HG02610 (cell line): ENCODE data around the gene PRR36.
"Not testable (repeated sequence)": the region's sequence is repeated elsewhere in the genome, so short reads cannot be mapped to it uniquely, and the experiment has no call there.

Experiments used
- ATAC-seq: cut with Tn5 transposase; IDR thresholded peaks from one replicate; pipeline ENCODE4 v1.9.1; 2021; ENCODE audit warnings: mild to moderate bottlenecking, moderate library complexity; ENCODE audit not compliant: unreplicated experiment

The PRR36 gene

DNA sequence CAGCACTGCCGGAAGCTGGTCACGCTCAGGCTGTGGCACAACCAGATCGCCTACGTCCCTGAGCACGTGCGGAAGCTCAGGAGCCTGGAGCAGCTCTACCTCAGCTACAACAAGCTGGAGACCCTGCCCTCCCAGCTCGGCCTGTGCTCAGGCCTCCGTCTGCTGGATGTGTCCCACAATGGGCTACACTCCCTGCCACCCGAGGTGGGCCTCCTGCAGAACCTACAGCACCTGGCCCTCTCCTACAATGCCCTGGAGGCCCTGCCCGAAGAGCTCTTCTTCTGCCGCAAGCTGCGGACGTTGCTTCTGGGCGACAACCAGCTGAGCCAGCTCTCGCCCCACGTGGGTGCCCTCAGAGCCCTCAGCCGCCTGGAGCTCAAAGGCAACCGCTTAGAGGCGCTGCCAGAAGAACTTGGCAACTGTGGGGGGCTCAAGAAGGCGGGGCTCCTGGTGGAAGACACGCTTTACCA, 26.2 kb upstream of the PRR36 start:
- ATAC-seq: no peak

DNA sequence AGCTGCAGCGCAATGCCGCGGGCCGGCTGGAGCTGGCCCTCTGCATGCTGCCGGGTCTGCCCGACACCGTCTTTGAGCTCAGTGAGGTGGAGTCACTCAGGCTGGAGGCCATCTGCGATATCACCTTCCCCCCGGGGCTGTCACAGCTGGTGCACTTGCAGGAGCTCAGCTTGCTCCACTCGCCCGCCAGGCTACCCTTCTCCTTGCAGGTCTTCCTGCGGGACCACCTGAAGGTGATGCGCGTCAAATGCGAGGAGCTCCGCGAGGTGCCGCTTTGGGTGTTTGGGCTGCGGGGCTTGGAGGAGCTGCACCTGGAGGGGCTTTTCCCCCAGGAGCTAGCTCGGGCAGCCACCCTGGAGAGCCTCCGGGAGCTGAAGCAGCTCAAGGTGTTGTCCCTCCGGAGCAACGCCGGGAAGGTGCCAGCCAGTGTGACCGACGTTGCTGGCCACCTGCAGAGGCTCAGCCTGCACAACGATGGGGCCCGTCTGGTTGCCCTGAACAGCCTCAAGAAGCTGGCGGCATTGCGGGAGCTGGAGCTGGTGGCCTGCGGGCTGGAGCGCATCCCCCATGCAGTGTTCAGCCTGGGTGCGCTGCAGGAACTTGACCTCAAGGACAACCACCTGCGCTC, 25.7 kb upstream of the PRR36 start:
- no peak for ATAC-seq

DNA sequence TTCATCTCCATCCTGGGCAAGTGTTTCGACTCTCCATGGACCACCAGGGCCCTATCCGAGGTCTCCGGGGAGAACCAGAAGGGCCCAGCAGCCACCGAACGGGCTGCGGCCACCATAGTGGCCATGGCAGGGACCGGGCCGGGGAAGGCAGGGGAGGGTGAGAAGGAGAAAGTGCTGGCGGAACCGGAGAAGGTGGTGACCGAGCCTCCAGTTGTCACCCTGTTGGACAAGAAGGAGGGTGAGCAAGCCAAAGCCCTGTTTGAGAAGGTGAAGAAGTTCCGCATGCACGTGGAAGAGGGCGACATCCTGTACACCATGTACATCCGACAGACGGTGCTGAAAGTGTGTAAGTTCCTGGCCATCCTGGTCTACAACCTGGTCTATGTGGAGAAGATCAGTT, 24.8 kb upstream of the PRR36 start:
- no peak for ATAC-seq

DNA sequence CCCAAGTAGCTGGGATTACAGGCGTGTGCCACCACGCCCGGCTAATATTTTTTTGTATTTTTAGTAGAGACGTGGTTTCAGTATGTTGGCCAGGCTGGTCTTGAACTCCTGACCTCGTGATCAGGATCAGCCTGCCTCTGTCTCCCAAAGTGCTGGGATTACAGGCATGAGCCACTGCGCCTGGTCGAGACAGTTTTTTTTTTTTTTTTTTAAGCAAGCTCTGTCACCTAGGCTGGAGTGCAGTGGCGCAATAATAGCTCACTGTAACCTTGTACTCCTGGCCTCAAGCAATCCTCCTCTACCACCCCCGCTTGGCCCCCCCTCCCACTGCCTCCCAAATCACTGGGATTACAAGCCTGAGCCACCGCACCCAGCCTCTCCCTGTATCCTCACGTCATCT, 23.1 kb upstream of the PRR36 start:
- no peak for ATAC-seq

DNA sequence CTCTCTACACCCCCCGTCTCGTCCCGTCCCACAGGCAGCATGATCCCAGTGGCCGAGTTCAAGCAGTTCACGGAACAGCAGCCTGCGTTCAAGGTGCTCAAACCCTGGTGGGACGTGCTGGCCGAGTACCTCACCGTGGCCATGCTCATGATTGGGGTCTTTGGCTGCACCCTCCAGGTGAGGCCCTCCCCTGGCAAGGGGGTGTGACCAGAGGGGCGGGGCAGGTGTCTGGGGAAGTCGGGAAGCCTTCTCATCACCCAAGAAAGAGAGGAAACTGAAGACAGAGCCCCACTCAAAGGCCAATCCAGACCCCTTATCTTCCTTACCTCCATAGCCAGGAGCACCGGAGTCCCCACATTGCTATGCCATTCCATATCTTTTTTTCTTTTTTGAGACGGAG, 21.4 kb upstream of the PRR36 start:
- no peak for ATAC-seq

DNA sequence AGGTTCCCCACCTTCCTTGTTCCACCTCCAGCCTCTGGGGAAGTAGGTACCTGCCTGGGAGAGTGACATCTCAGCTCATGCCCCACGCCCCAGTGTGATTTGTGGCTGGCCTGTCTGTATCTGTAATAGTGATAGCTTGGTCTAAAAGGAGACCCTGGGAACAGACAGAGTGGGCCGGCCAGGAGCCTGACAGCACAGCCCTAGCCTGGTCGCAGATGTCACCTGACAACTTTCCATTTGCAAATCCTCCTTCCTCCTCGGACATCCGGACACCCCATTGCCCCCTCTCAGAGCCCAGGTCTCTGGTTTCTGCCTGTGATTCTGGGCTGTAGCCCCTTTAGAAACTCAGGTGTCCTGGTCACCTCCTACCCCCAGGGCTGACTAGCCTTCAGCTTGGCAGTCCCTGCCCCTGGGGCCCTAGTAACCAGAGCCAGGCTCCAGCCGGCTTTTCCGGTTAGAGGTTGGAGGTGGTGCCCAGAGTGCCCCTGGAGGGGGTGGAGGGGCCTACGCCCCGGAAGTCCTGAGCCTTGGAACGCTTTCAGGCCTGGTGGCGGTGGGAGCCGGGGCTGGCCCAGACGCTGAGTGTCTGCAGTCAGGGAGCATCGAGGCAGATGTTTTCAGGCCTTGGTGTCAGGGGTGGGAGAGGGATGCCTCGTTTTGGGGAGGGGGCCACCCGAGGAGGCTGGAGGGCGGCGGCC, 20.6 kb upstream of the PRR36 start:
- ATAC-seq: no peak

DNA sequence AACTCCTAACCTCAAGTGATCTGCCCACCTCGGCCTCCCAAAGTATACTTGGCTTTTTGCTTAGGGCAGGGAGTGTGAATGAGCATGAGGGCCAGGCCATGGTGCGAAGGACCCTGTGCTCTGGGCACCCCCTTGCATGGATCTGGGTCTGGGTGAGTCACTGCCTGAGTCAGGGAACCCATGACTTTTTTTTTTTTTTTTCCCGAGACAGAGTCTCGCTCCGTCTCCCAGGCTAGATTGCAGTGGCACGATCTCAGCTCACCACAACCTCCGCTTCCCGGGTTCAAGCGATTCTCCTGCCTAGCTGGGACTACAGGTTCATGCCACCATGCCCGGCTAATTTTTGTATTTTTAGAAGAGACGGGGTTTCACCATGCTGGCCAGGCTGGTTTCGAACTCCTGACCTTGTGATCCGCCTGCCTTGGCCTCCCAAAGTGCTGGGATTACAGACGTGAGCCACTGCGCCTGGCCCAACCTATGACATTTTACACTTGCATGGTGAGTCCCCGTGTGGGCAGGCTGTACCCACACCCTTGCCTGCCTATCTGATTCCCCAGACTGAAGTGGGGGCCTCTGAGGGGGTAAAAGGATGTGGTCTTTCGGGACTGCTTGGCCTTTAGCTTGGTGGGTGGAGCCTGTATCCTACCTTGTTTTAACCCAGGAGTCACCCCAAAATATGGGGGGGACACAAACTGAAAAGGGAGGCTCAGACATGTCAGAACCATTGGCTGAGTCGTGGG, 19.3 kb upstream of the PRR36 start:
- not testable (repeated sequence) for ATAC-seq

DNA sequence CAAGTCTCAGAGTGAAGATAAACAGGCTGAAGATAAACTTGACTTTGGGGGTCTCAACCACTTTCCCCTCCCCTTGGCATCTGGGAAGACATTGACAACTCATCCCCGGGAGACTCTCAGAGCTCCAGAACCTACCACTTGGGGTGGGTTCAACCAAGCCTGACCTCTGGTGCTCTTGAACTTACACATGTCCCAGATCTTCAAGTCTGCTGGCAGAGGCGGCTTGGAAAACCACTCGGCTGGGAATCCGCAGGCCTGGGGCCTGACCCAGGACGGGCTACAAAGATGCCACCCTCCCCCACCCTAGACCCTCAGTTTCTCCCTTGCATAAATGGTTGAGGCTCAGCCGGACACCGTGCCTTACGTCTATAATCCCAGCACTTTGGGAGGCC, 14.6 kb upstream of the PRR36 start:
- no peak for ATAC-seq

DNA sequence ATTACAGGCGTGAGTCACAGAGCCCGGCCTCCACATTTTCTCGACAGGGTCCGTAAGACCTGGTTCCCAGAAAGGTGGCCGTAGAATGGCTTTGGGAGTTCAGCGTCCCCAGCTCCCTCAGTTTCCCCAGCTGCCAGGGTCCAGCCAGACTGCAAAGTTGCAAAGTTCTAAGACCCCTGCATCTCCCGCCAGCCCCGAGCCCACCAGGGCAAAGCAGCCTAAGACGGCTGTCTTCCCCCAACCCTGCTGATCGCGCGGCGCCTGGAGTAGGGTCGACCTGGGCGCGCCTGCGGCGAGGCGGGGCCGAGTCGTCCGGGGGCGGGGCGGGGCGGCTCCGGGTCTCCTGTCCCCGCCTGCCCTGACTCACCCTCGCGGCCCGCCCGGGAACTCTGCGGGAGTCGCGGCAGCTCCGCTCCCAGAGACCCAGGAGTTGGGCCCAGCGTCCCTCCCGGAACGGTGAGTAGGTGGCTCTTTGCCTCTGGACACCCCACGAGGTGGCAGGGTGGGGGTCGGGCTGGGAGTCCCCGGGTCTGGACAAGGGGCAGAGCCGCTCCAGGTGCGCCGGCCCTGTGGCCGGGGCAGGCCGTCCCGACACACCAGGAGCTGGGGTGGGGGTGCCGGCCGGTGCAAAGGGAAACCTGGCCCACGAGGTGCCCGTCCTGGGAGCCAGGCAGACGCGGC, 14.1 kb upstream of the PRR36 start, which contains the start of gene LRRC8E:
Gene LRRC8E, plus strand, starts transcription at position 366 of the 681 bp plus-strand sequence. CDS start 7,094 bp downstream, outside the sequence.
- ATAC-seq: no peak

DNA sequence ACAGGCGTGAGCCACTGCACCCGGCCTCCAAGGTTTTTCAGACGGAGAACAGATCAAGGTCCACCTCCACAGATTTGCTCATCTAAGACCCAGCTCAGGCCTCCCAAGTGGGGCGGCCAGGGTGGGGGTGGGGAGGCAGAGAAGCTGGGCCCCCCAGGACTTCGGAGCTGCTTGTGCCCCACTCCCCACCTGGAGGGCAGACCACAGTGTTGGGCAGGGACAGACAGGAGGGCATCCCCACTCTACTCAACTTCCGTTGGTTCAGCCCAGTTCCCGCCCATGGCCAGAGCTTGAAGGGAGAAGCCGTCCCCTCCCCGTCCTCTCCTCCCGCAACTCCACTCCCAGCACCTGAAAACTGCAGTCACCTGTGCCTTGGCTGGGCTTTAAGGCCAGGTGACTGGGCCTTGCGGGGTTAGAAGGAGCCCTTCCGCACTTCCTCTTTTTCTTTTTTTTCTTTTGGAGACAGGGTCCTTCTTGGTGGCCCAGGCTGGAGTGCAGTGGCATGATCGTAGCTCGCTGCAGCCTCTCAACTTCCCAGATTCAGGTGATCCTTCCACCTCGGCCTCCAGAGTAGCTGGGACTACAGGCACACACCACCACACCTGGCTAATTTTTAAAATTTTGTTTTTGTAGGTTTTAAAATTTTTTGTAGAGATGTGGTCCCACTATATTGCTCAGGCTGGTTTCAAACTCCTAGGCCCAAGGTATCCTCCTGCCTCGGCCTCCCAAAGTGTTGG, 13.4 kb upstream of the PRR36 start:
- ATAC-seq: no peak

DNA sequence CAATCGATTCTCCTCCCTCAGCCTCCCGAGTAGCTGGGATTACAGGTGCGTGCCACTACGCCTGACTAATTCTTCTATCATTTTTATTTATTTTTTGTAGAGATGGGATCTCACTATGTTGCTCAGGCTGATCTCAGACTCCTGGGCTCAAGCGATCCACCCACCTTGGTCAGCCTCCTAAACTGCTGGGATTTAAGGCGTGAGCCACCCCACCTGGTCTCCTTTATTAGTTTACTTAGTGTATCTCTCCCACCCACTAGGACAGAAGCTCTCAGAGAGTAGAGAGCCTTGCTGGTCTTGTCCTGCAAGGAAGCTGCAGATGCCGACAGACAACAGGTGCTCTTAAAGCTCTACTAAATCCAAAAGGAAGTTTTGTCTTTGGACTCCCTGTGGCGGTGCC, 11.6 kb upstream of the PRR36 start:
- ATAC-seq: no peak

DNA sequence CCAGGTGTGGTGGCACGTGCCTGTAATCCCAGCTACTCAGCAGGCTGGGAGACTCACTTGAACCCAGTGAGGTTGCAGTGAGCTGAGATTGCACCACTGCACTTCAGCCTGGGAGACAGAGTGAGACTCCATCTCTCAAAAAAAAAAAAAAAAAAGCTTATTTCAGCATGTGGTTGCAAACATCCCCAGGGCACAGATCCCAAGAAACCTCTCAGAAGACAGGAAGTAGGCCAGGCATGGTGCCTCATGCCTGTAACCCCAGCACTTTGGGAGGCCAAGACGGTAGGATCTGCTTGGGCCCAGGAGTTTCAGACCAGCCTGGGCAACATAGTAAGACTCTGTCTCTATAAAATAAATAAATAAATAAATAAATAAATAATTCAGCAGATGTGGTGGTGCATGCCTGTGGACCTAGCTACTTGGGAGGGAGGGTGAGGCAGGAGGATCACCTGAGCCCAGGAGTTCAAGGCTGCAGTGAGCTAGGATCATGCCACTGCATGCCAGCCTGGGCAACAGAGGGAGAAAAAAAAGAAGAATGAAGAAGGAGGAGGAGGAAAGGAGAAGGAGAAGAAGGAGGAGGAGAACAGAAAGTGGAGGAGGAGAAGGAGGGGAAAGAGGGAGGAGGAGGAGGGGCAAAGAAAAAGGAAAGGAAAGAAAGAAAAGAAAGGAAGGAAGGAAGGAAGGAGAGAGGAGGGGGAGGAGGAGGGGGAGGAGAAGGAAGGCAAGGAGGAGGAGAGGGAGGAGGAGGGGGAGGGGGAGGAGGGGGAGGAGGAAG, 9.8 kb upstream of the PRR36 start:
- no peak for ATAC-seq

DNA sequence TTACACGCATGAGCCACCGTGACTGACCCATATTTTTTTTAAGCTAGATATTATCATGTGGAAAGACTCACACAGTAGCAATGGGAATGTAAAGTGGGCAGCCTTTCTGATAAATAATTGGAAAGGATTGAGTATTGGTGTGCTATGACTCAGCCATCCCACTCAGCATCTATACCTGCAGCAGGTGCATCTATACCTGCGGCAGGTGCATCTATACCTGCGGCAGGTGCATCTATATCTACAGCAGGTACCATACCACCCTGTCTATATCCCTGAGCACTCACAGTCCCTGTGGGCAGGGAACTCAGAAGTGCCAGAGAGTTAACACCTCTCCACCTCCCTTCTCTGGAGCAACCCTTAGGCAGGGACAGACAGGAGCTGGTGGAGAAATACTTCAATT, 8.9 kb upstream of the PRR36 start:
- no peak for ATAC-seq

DNA sequence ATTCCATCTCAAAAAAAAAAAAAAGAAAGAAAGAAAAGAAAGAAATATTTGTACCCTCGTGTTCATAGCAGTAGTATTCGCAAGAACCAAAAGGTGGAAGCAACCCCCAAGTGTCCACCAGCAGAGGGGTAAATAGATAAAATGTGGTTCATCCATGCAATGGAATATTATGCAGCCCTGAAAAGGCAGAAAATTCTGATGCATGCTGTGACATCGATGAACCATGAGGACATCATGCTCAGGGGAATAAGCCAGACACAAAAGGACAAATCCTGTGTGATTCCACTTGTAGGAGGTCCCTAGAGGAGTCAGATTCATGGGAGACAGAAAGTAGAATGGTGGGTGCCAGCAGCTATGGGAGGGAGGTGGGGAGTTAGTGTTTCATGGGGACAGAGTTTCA, 7.7 kb upstream of the PRR36 start:
- ATAC-seq: no peak

DNA sequence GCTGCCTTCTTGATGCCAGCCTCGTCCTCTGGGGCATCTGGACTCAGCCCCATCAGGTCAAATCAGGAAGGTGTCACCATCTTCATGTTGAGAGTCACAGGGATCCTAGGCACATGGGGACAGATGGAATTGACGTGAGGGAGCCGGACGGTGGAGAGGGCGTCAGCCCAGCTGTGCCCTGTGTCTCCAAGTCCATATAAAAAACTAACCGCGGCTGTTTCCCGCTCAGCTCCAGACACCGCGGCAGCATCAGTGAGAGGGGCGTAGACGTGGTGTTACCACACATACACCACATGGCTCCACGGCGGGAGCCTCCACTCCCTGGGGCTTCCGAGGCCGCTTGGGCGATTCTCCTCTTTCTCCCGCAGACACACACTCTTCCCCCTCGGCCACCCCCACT, 5.6 kb upstream of the PRR36 start:
- ATAC-seq: no peak

DNA sequence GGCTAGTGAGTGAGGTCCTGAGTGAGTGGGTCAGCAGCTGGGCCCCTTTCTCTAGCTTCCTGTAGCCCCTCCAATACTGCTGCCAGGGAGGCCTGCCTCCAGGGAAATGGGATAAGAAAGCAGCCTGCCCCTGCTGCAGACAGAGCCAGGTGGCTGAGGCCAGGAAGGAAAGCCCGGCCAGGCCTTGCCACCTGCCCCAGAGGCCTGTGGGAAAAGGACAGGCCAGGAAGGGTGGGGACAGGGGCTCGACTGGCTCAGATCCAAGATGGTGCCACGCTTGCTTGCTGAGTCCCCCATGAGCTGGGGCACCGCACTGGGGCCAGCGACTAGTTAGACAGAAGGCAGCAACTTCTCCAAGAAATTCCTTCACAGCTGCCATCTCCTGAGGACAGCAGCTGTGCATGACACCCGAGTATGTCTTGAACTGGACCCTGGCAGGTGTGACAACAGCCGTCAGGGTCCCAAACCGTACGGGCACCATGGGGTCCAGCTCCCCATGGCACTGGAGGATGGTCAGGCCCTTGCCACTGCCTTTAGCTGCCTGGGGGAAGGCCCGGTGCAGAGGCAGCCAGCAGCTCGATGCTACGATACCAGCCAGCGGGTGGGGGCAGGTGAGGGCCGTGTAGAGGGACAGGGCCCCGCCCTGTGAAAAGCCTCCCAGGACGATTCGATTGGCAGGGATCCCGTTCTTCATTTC, 5.1 kb upstream of the PRR36 start:
- ATAC-seq: no peak

DNA sequence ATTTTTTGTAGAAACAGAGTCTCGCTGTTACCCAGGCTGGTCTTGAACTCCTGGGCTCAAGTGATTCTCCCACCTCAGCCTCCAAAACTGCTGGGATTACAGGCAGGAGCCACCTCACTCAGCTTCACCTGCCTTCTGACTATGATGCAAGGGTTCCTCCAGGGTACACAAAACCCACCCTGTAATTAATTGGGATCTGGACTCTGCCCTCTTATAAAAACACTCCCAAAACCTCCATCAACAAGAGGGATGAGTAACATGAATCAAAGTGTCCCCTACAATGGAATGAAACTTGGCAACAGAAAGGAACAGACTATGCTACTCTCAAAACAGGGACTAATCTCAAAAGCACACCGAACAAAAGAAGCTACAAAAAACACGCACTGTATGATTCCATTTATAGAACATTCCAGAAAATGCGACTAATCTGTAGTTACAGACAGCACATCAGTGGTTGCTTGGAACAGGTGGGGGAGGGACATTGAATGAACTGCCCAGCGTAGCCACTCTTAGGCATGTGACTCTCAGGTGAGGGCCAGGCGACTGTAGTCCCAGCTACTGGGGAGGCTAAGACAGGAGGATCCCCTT, 3.2 kb upstream of the PRR36 start:
- no peak for ATAC-seq

DNA sequence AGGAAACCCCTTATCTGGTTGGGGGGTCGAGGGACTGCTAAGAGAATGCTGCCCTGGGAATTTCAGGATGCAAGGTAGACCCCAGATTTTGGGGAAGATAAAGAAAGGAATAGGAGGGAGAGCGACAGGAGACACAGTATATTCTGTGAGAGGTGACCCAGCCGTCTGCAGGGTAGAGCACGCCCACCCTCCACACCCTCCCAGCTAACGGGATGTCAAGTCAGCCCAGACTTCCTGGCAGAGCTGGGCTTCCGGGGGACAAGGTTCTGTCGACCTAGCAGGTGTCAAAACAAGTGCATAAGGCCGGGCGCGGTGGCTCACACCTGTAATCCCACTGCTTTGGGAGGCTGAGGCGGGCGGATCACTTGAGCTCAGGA, 695 bp upstream of the PRR36 start:
- ATAC-seq: no peak
